Measurements from ENCODE around the gene ST3GAL3. TPM values are rescaled to one million over a fixed set of nuclear protein-coding genes. Genes with fewer than 3 reads are reported as not detected.
A peak's percentile ranks its signal among the peaks of the same experiment; 100 is the strongest.

The ST3GAL3 gene
- total RNA-seq, 1 donor from 2014 or later, result 14.9 TPM

- peaks cover 9% of the 10 kb centered on the region for H3K27me3 Mint-ChIP-seq (ENCODE audit: unreplicated experiment)
- no peak overlapping the region for H3K27ac Mint-ChIP-seq (ENCODE audit: unreplicated experiment)
- no peak for DNase-seq (ENCODE audit: low spot score)
- H3K4me1 Mint-ChIP-seq (ENCODE audit: unreplicated experiment), result peaks cover 18% of the 10 kb centered on the region
- H3K36me3 Mint-ChIP-seq (ENCODE audit: low read depth, unreplicated experiment), result no peaks in the 10 kb centered on the region
- no peaks in the 10 kb centered on the region for H3K9me3 Mint-ChIP-seq (ENCODE audit: unreplicated experiment)
- TF ChIP-seq, protein P1, sequence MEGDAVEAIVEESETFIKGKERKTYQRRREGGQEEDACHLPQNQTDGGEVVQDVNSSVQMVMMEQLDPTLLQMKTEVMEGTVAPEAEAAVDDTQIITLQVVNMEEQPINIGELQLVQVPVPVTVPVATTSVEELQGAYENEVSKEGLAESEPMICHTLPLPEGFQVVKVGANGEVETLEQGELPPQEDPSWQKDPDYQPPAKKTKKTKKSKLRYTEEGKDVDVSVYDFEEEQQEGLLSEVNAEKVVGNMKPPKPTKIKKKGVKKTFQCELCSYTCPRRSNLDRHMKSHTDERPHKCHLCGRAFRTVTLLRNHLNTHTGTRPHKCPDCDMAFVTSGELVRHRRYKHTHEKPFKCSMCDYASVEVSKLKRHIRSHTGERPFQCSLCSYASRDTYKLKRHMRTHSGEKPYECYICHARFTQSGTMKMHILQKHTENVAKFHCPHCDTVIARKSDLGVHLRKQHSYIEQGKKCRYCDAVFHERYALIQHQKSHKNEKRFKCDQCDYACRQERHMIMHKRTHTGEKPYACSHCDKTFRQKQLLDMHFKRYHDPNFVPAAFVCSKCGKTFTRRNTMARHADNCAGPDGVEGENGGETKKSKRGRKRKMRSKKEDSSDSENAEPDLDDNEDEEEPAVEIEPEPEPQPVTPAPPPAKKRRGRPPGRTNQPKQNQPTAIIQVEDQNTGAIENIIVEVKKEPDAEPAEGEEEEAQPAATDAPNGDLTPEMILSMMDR (IDR thresholded peaks at IDR 0.05; ENCODE audit: unreplicated experiment), result no peak
- H3K4me3 Mint-ChIP-seq (ENCODE audit: unreplicated experiment), result no peak overlapping the region
Measured at GRCh38 chr1:43938383-43938782, 231.0 kb downstream of the ST3GAL3 start.

DNA sequence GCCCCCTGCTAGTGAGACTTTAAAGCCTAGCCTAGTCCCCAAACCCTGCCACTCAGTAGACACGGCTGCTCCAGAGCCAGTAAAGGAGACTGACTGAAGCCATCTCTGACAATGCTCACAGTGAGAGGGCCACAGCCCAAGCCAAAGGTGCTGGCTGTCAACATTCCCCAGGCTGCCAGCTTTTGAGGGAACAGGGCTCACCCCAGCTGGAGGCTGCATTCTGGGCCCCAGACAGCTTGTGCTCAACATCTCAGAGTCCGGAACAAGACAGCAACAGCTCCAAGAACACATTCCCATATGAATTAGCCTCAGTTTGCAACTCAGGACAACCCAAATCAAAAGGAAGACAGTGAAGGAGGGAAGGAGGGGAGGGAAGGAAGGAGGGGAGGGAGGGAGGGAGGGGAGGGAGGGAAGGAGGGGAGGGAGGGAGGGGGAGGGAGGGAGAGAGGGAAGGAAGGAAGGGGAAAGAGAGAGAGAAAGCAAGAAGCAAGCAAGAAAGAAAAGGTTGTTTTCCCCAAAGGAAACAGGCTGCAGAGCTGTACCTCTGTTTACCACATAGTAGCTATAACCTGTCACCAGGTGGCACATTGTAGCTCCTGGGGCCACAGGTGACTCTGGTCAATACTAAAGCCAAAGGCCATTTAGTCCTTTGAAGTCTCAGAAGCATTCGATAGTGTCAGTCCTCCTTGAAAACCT is 231.7 kb downstream of the ST3GAL3 start:
- H3K4me1 Mint-ChIP-seq (ENCODE audit: unreplicated experiment), result peaks cover 18% of the 10 kb centered on the region
- H3K36me3 Mint-ChIP-seq (ENCODE audit: low read depth, unreplicated experiment), result no peaks in the 10 kb centered on the region
- H3K27me3 Mint-ChIP-seq (ENCODE audit: unreplicated experiment), result peaks cover 7% of the 10 kb centered on the region
- H3K27ac Mint-ChIP-seq (ENCODE audit: unreplicated experiment), result no peak overlapping the region
- peak overlapping the region; percentile 13 for H3K4me3 Mint-ChIP-seq (ENCODE audit: unreplicated experiment)
- TF ChIP-seq, protein P1 (IDR thresholded peaks at IDR 0.05; ENCODE audit: unreplicated experiment), result no peak
- no peak for DNase-seq (ENCODE audit: low spot score)
- no peaks in the 10 kb centered on the region for H3K9me3 Mint-ChIP-seq (ENCODE audit: unreplicated experiment)

DNA sequence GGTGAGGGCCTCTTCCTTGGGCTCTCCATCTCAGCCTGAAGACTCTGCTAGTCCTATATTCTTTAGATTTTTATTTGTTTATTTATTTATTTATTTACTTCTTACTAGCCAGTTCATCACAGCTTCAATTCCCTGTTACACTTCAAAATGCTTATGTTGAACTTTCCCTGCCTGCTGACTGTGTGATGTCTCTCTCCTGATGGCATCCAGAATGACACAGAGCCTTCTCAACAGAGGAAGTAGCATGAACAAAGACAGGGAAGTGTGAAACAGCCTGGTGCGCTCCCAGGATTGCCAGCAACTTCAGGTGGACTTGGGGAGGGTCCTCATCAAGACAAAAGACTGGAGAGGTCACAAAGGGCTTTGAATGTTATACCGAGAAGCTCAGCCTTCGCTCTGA is 235.1 kb downstream of the ST3GAL3 start:
- Mint-ChIP-seq H3K9me3 (ENCODE audit: unreplicated experiment) (no peaks in the 10 kb centered on the region), H3K4me3 (ENCODE audit: unreplicated experiment) (no peak overlapping the region), H3K27me3 (ENCODE audit: unreplicated experiment) (peaks cover 4% of the 10 kb centered on the region), H3K27ac (ENCODE audit: unreplicated experiment) (peak overlapping the region; percentile 38), H3K4me1 (ENCODE audit: unreplicated experiment) (peaks cover 18% of the 10 kb centered on the region), H3K36me3 (ENCODE audit: low read depth, unreplicated experiment) (no peaks in the 10 kb centered on the region)
- TF ChIP-seq, protein P1 (IDR thresholded peaks at IDR 0.05; ENCODE audit: unreplicated experiment), result no peak
- no peak for DNase-seq (ENCODE audit: low spot score)

- H3K36me3 Mint-ChIP-seq (ENCODE audit: low read depth, unreplicated experiment), result no peaks in the 10 kb centered on the region
- no peak overlapping the region for H3K27ac Mint-ChIP-seq (ENCODE audit: unreplicated experiment)
- H3K27me3 Mint-ChIP-seq (ENCODE audit: unreplicated experiment), result peaks cover 6% of the 10 kb centered on the region
- no peaks in the 10 kb centered on the region for H3K9me3 Mint-ChIP-seq (ENCODE audit: unreplicated experiment)
- TF ChIP-seq, protein P1 (IDR thresholded peaks at IDR 0.05; ENCODE audit: unreplicated experiment), result no peak
- peaks cover 19% of the 10 kb centered on the region for H3K4me1 Mint-ChIP-seq (ENCODE audit: unreplicated experiment)
- DNase-seq (ENCODE audit: low spot score), result no peak
- H3K4me3 Mint-ChIP-seq (ENCODE audit: unreplicated experiment), result no peak overlapping the region
Measured at GRCh38 chr1:43944860-43945259, 237.5 kb downstream of the ST3GAL3 start.

DNA sequence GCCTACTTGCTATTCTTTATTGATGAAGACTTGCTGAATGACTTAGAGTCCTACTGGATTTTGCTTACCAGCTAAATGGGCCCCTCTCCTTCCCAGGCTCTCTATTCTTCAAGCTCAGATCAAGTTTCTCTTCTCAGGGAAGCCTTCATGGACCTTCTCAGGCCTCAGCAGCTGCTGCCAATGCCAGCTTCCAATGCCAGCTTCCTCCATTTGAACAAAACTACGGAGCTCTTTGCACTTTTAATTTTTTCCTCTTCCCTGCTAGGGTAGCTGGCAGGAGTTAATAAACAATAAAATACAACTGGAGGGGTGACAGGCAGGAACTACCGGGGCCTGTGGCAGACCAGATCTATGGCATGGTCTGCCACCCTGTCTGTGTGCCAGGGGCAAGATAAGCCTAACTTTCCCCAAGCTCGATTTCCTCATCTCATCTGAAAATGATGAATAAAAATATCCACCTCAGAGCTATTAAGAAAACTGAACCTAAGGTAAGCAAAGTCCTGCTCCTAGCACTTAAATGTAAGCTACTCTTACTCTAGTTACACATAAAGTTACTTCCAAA is 238.4 kb downstream of the ST3GAL3 start:
- no peak for DNase-seq (ENCODE audit: low spot score)
- Mint-ChIP-seq H3K27ac (ENCODE audit: unreplicated experiment) (peak overlapping the region; percentile 74), H3K4me1 (ENCODE audit: unreplicated experiment) (peaks cover 16% of the 10 kb centered on the region), H3K9me3 (ENCODE audit: unreplicated experiment) (no peaks in the 10 kb centered on the region), H3K4me3 (ENCODE audit: unreplicated experiment) (peak overlapping the region; percentile 94), H3K27me3 (ENCODE audit: unreplicated experiment) (peaks cover 7% of the 10 kb centered on the region), H3K36me3 (ENCODE audit: low read depth, unreplicated experiment) (peaks cover 5% of the 10 kb centered on the region)
- TF ChIP-seq, protein P1 (IDR thresholded peaks at IDR 0.05; ENCODE audit: unreplicated experiment), result no peak

Measured in endothelial cell (in vitro differentiated cells).